Tibial nerve (tissue), 4 donors: ENCODE data around the gene PSAPL1.

Experiments used
- EP300 ChIP-seq, 2 donors: sonication (generic); formaldehyde crosslinking; IDR thresholded peaks; one replicate each; pipeline ENCODE4 v1.6.1; 2017; ENCODE audit warnings: antibody characterized with exemption in 2 of 2, mild to moderate bottlenecking in 1 of 2
- POLR2A ChIP-seq, 2 donors: fragments of 450-650 bp; IDR thresholded peaks; one replicate each; pipeline ENCODE4 v1.6.1; 2017; ENCODE audit warnings: antibody characterized with exemption in 2 of 2, mild to moderate bottlenecking in 2 of 2, moderate library complexity in 2 of 2
- TF ChIP-seq, protein P1 (sequence below), 5 experiments: fragments of 200-600 bp in 3 of 5; fragments of 450-650 bp in 2 of 5; sonication (generic) in 3 of 5; IDR thresholded peaks; one replicate each; pipeline ENCODE4 v1.5.1; 2016 to 2019; ENCODE audit warnings: antibody characterized with exemption in 5 of 5, mild to moderate bottlenecking in 3 of 5, moderate library complexity in 2 of 5

GRCh38 chr4:7398788-7399439 lies 35.8 kb downstream of the PSAPL1 start:
- no peak for TF ChIP-seq POLR2A (IDR thresholded peaks at IDR 0.05)
- TF ChIP-seq, protein P1, sequence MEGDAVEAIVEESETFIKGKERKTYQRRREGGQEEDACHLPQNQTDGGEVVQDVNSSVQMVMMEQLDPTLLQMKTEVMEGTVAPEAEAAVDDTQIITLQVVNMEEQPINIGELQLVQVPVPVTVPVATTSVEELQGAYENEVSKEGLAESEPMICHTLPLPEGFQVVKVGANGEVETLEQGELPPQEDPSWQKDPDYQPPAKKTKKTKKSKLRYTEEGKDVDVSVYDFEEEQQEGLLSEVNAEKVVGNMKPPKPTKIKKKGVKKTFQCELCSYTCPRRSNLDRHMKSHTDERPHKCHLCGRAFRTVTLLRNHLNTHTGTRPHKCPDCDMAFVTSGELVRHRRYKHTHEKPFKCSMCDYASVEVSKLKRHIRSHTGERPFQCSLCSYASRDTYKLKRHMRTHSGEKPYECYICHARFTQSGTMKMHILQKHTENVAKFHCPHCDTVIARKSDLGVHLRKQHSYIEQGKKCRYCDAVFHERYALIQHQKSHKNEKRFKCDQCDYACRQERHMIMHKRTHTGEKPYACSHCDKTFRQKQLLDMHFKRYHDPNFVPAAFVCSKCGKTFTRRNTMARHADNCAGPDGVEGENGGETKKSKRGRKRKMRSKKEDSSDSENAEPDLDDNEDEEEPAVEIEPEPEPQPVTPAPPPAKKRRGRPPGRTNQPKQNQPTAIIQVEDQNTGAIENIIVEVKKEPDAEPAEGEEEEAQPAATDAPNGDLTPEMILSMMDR (IDR thresholded peaks at IDR 0.05) = no peak
- no peak for TF ChIP-seq EP300 (IDR thresholded peaks at IDR 0.05)
